Glutamatergic neuron (in vitro differentiated cells): ENCODE measurements around the gene ADGRL3. TPM values are rescaled to one million over a fixed set of nuclear protein-coding genes. Genes with fewer than 3 reads are reported as not detected.
A peak's percentile ranks its signal among the peaks of the same experiment; 100 is the strongest.

Source experiments
- DNase-seq: peaks from one replicate; pipeline ENCODE4 v3.0.0; 2022
- H3K27ac Mint-ChIP-seq: one replicate; pipeline ENCODE4 v1.8.0; 2020; ENCODE audit warnings: mild to moderate bottlenecking, mixed read lengths, inconsistent platforms; ENCODE audit not compliant: unreplicated experiment
- H3K27me3 Mint-ChIP-seq: one replicate; pipeline ENCODE4 v1.8.0; 2020; ENCODE audit warnings: mild to moderate bottlenecking, moderate library complexity, mixed read lengths, inconsistent platforms; ENCODE audit not compliant: unreplicated experiment
- H3K36me3 Mint-ChIP-seq: one replicate; pipeline ENCODE4 v1.8.0; 2020; ENCODE audit warnings: mild to moderate bottlenecking, mixed read lengths, inconsistent platforms; ENCODE audit not compliant: unreplicated experiment
- H3K4me1 Mint-ChIP-seq: one replicate; pipeline ENCODE4 v1.8.0; 2020; ENCODE audit warnings: mild to moderate bottlenecking, low read depth, mixed read lengths, inconsistent platforms; ENCODE audit not compliant: unreplicated experiment
- H3K4me3 Mint-ChIP-seq: one replicate; pipeline ENCODE4 v1.8.0; 2020; ENCODE audit warnings: mild to moderate bottlenecking, mixed read lengths, inconsistent platforms; ENCODE audit not compliant: unreplicated experiment
- H3K9me3 Mint-ChIP-seq: one replicate; pipeline ENCODE4 v1.8.0; 2020; ENCODE audit warnings: mild to moderate bottlenecking, moderate library complexity, mixed read lengths, inconsistent platforms; ENCODE audit not compliant: unreplicated experiment
- CTCF ChIP-seq: fragments of 200-600 bp; sonication (generic); IDR thresholded peaks from one replicate; pipeline ENCODE4 v1.5.0; 2021; ENCODE audit not compliant: partially characterized antibody, unreplicated experiment
- total RNA-seq: library from RNA; stranded (reverse); fragmentation: NEBNext Ultra II Directional; extraction: Animal tissue kit (Norgen Biotek cat#: 25700); gene quantifications from one replicate; pipeline ENCODE4 v1.2.1, GENCODE V29; 2021; ENCODE audit not compliant: unreplicated experiment

The ADGRL3 gene
- total RNA-seq, 1 donor from 2014 or later, result 193 TPM

GRCh38 chr4:61192392-61192791 lies 7.7 kb upstream of the ADGRL3 start:
- Mint-ChIP-seq H3K4me1 (peaks cover 29% of the 10 kb centered on the region), H3K27ac (no peak overlapping the region), H3K27me3 (peaks cover 6% of the 10 kb centered on the region), H3K9me3 (peaks cover 4% of the 10 kb centered on the region), H3K4me3 (no peak overlapping the region), H3K36me3 (no peaks in the 10 kb centered on the region)
- no peak for DNase-seq
- no peak for TF ChIP-seq CTCF

DNA sequence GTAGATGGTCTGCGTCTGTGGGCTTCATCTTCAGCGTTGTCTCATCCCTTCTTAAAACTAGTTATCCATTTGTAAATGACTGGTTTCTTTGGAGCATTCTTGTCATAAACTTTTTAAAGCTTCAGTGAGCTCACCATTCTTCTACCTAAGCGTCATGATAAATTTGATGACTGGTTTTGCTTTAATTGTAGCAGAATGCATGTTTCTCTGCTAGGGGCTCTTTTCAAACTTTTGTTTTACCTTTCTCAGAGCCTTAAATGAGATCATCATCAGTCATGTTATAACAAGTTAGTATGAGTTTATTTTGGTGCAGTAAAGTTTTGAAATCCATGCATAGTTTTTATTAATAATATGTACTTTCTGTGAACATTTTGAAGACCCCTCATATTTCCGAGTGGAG lies 6.3 kb upstream of the ADGRL3 start:
- no peak overlapping the region for H3K4me3 Mint-ChIP-seq
- no peak overlapping the region for H3K27ac Mint-ChIP-seq
- H3K27me3 Mint-ChIP-seq, result peaks cover 5% of the 10 kb centered on the region

DNA sequence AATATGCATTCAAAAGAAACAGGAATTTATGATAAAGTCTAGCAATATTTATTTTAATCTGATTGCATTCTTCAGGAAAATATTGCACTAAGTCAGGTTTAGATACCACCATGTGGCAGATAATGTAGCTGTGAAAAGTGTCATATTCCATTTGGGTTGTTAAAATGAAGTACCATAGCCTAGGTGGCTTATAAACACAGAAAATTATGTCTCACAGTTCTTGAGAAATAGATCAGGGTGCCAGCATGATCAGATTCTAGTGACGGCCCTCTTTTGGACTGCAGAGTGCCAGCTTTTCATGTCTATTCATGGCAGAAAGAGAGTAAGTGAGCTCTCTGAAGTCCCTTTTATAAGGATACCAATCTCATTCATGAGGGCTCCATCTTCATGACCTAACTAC lies 5.6 kb upstream of the ADGRL3 start:
- Mint-ChIP-seq H3K36me3 (no peaks in the 10 kb centered on the region), H3K4me3 (no peak overlapping the region), H3K9me3 (peaks cover 4% of the 10 kb centered on the region), H3K27ac (no peak overlapping the region), H3K27me3 (peaks cover 6% of the 10 kb centered on the region), H3K4me1 (peaks cover 24% of the 10 kb centered on the region)
- no peak for TF ChIP-seq CTCF
- no peak for DNase-seq

More for the DNA sequence above, 6.3 kb upstream of the ADGRL3 start:
- TF ChIP-seq CTCF, result no peak
- H3K36me3 Mint-ChIP-seq, result no peaks in the 10 kb centered on the region
- peaks cover 3% of the 10 kb centered on the region for H3K9me3 Mint-ChIP-seq
- DNase-seq, result no peak
- H3K4me1 Mint-ChIP-seq, result peaks cover 23% of the 10 kb centered on the region

DNA sequence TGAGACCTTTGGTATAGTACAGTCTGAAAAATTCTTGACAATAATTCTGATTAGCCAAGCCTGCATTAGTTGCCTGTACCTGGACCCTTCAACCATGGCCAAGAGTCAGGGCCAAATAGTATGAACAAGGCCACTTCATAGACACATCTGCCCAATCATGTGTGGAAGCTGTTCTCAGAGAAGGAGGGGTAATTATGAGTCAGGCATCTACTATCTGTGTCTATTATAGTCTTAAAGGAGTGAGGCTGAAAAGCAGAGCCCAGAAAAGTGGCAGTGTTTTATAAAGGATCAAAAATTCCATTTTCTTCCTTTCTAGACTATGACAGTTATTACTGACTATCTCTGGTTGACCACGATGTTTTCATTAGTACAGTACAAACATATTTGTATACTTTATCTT lies 5.0 kb upstream of the ADGRL3 start:
- no peak for TF ChIP-seq CTCF
- H3K27me3 Mint-ChIP-seq, result peaks cover 11% of the 10 kb centered on the region
- DNase-seq, result no peak
- peaks cover 8% of the 10 kb centered on the region for H3K9me3 Mint-ChIP-seq
- H3K4me3 Mint-ChIP-seq, result no peak overlapping the region
- no peaks in the 10 kb centered on the region for H3K36me3 Mint-ChIP-seq
- no peak overlapping the region for H3K27ac Mint-ChIP-seq
- peaks cover 19% of the 10 kb centered on the region for H3K4me1 Mint-ChIP-seq

DNA sequence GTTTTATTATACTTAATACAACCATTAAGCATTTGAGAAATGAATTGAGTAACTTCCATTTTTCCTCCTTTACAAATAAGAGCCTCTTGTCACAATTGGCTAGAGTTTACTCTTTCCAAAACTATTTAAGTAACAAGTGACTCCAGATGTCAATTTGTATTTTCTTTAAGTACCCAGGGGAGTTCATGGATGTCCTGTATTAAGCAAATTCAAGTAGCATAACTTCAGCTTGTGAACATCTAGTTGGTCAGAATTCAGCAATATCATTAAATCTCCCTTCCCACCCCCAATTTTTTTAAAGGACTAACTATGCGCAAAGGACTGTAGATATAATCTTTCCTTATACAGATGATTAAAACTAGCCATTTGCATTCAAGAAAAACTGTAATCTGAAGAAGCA lies 1.4 kb upstream of the ADGRL3 start:
- H3K27ac Mint-ChIP-seq, result peak overlapping the region; percentile 84
- no peak for TF ChIP-seq CTCF
- peaks cover 28% of the 10 kb centered on the region for H3K9me3 Mint-ChIP-seq

More for the DNA sequence above, 1.4 kb upstream of the ADGRL3 start:
- Mint-ChIP-seq H3K36me3 (no peaks in the 10 kb centered on the region), H3K4me1 (peaks cover 14% of the 10 kb centered on the region), H3K27me3 (peaks cover 31% of the 10 kb centered on the region), H3K4me3 (peak overlapping the region; percentile 78)
- DNase-seq, result no peak
